ENCODE measurements around the gene CDH4. TPM values are rescaled to one million over a fixed set of nuclear protein-coding genes. Genes with fewer than 3 reads are reported as not detected.

The CDH4 gene
- total and polyA plus RNA-seq, 2 of the 8 experiments (the other 6 are each of a cell fraction or from before 2014, with no cell fraction given): 4.3 to 7.9 TPM

GRCh38 chr20:61758564-61759200 lies 506.6 kb downstream of the CDH4 start:
- Histone ChIP-seq H3K18ac (ENCODE audit: extremely low read depth, low read length) (no peak overlapping the region), H2BK20ac (ENCODE audit: low read length) (no peak overlapping the region), H4K20me1 (replicated peaks in 1 of 2; ENCODE audit: control insufficient read depth in 1 of 2, insufficient read depth in 2 of 2, low read length in 2 of 2) (peaks cover 0 to 9% of the 10 kb centered on the region in 2 experiments), H3K4me1 (replicated peaks in 1 of 4; ENCODE audit: control insufficient read depth in 3 of 4, insufficient read depth in 4 of 4, low read length in 3 of 4) (peaks cover 0 to 8% (median 3%) of the 10 kb centered on the region in 4 experiments; a peak in 5 of 7 replicates), H3K27me3 (replicated peaks in 1 of 4; ENCODE audit: control insufficient read depth in 3 of 4, extremely low read depth in 1 of 4, insufficient read depth in 3 of 4, low read length in 3 of 4) (no peaks in the 10 kb centered on the region; a peak in 2 of 7 replicates), H2BK12ac (ENCODE audit: low read depth, low read length) (no peak overlapping the region), H2BK15ac (ENCODE audit: low read length) (no peak overlapping the region), H3K23ac (ENCODE audit: insufficient read length) (no peak overlapping the region), H3K14ac (ENCODE audit: insufficient read length) (no peak overlapping the region), H2AK5ac (ENCODE audit: low read depth, low read length) (no peak overlapping the region), H3K4me2 (ENCODE audit: insufficient read depth in 1 of 2, low read depth in 2 of 2, low read length in 2 of 2) (no peak overlapping the region), H3K27ac (ENCODE audit: low read depth, low read length) (no peak overlapping the region), H2BK5ac (ENCODE audit: low read depth, low read length) (no peak overlapping the region), H2BK120ac (replicated peaks; ENCODE audit: low read depth, low read length) (no peak overlapping the region), H3K9ac (replicated peaks in 1 of 4; ENCODE audit: extremely low read depth in 1 of 4, low read depth in 3 of 4, low read length in 3 of 4) (no peak overlapping the region), H3K56ac (replicated peaks; ENCODE audit: insufficient read length, low read depth, low read length) (no peak overlapping the region), H3K79me2 (ENCODE audit: control insufficient read depth in 1 of 2, insufficient read depth in 2 of 2, low read length in 2 of 2) (no peaks in the 10 kb centered on the region), H3K23me2 (ENCODE audit: low read depth, low read length) (peaks cover 6% of the 10 kb centered on the region; the same call in 1 of the 2 replicates), H4K5ac (ENCODE audit: insufficient read length, low read depth, low read length) (no peak overlapping the region), H3K36me3 (ENCODE audit: control insufficient read depth in 2 of 4, insufficient read depth in 4 of 4, low read length in 3 of 4) (no peaks in the 10 kb centered on the region), H3K4me3 (ENCODE audit: extremely low read depth in 1 of 4, insufficient read depth in 2 of 4, low read depth in 3 of 4, low read length in 4 of 4) (no peak overlapping the region), H3K9me3 (ENCODE audit: insufficient read depth in 2 of 2, low read depth in 1 of 2, low read length in 1 of 2) (no peaks in the 10 kb centered on the region), H3K79me1 (ENCODE audit: low read depth, low read length) (peaks cover 2% of the 10 kb centered on the region; the same call in 1 of the 2 replicates), H4K8ac (ENCODE audit: extremely low read depth, insufficient read depth, low read length) (no peak overlapping the region), H2AFZ (ENCODE audit: low read length) (no peak overlapping the region), H4K91ac (replicated peaks; ENCODE audit: insufficient read length, low read length) (no peak overlapping the region), H3K4ac (replicated peaks; ENCODE audit: insufficient read length, low read depth, low read length) (no peak overlapping the region)
- ChIA-PET POLR2A (ENCODE audit: partially characterized antibody) (interaction anchor here (1.3 kb wide), 1 partner anchor 38 kb away, joined by 3 read pairs; no protein-coding TSS in a partner anchor), CTCF (ENCODE audit: partially characterized antibody) (no interaction called here)
- 94% methylated on average over 24 of the region's 25 CpGs; no CpG with 5 or more reads in 1 of the 2 experiments for WGBS, 2 experiments (ENCODE audit: extremely low coverage in 1 of 2, insufficient coverage in 1 of 2, insufficient read length in 1 of 2, insufficient replicate concordance in 2 of 2, low coverage in 1 of 2, low lambda C conversion rate in 2 of 2, missing lambda C conversion rate in 1 of 2)
- no peak for FAIRE-seq
- TF ChIP-seq HDAC6 (IDR thresholded peaks at IDR 0.05; ENCODE audit: low read depth, low read length): no peak
- no peak for TF ChIP-seq JUN (IDR thresholded peaks at IDR 0.05; ENCODE audit: low read depth, low read length)
- TF ChIP-seq TCF12 (IDR thresholded peaks at IDR 0.05; ENCODE audit: low read depth, low read length): no peak
- no peak for DNase-seq (ENCODE audit: low read depth in 1 of 2, low spot score in 2 of 2)

Measured in H1 (cell line).